Lower leg skin (tissue), 3 donors: ENCODE results near the gene COMT.

Experiments used
- POLR2A ChIP-seq, 2 donors: fragments of 450-650 bp; IDR thresholded peaks; one replicate each; pipeline ENCODE4 v1.6.1; 2016 to 2017; ENCODE audit warnings: antibody characterized with exemption in 2 of 2, mild to moderate bottlenecking in 1 of 2, moderate library complexity in 1 of 2
- TF ChIP-seq, protein P1 (sequence below), 3 donors: fragments of 450-650 bp; IDR thresholded peaks; one replicate each; pipeline ENCODE4 v1.5.1; 2016; ENCODE audit warnings: antibody characterized with exemption in 3 of 3, mild to moderate bottlenecking in 3 of 3, moderate library complexity in 2 of 3

DNA sequence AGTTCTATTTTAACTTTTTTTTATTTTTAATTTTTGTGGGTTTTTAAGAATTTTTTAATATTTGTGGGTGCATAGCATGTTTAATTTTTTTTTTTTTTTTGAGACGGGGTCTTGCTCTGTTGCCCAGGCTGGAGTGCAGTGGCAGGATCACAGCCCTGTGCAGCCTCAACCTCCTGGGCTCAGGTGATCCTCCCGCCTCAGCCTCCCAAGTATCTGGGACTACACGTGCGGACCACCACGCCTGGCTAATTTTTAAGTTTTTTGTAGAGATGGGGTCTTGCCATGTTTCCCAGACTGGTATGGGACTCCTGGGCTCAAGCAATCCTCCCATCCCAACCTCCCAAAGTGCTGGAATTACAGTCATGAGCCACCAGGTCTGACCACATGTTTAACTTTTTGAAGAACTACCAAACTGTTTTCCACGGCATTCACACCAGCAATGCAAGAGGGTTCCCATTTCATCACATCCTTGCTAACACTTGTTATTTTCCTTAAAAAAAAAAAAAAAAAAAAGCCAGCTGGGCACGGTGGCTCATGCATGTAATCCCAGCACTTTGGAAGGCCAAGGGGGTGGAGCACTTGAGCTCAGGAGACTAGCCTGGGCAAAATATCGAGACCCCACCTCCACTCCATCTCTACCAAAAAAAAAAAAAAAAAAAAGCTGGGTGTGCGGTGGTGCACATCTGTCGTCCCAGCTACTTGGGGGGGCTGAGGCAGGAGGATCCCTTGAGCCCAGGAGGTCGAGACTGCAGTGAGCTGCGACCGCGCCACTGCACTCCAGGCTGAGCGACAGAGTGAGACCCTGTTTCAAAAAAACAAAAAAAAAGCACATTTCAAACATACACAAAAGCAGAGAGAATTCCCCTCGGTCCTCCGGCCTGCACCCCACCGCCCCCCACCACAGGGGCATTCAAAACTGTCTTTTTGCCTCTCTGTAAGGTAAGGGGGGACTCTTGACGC lies 16.8 kb downstream of the COMT start:
- TF ChIP-seq POLR2A (IDR thresholded peaks at IDR 0.05) = no peak
- TF ChIP-seq, protein P1, sequence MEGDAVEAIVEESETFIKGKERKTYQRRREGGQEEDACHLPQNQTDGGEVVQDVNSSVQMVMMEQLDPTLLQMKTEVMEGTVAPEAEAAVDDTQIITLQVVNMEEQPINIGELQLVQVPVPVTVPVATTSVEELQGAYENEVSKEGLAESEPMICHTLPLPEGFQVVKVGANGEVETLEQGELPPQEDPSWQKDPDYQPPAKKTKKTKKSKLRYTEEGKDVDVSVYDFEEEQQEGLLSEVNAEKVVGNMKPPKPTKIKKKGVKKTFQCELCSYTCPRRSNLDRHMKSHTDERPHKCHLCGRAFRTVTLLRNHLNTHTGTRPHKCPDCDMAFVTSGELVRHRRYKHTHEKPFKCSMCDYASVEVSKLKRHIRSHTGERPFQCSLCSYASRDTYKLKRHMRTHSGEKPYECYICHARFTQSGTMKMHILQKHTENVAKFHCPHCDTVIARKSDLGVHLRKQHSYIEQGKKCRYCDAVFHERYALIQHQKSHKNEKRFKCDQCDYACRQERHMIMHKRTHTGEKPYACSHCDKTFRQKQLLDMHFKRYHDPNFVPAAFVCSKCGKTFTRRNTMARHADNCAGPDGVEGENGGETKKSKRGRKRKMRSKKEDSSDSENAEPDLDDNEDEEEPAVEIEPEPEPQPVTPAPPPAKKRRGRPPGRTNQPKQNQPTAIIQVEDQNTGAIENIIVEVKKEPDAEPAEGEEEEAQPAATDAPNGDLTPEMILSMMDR (IDR thresholded peaks at IDR 0.05) = no peak
